Activated CD4-positive, alpha-beta T cell treated with anti-CD3 and anti-CD28 coated beads, Interleukin-2, amount 10 ng/mL, durations not matched to agents 24 days and 14 days (primary cell): ENCODE results near the gene GANAB. TPM values are rescaled to one million over a fixed set of nuclear protein-coding genes. Genes with fewer than 3 reads are reported as not detected.
"Not testable (repeated sequence)": the region's sequence is repeated elsewhere in the genome, so short reads cannot be mapped to it uniquely, and the experiment has no call there.

Experiments
- DNase-seq: peaks from one replicate; pipeline ENCODE4 v3.0.0; 2022
- H3K27ac Mint-ChIP-seq: one replicate; pipeline ENCODE4 v1.8.0; 2022; ENCODE audit warnings: mild to moderate bottlenecking, mixed read lengths
- H3K27me3 Mint-ChIP-seq: one replicate; pipeline ENCODE4 v1.8.0; 2022; ENCODE audit warnings: mixed read lengths
- H3K36me3 Mint-ChIP-seq: one replicate; pipeline ENCODE4 v1.8.0; 2022; ENCODE audit warnings: low read depth, mild to moderate bottlenecking, mixed read lengths
- H3K4me1 Mint-ChIP-seq: one replicate; pipeline ENCODE4 v1.8.0; 2021; ENCODE audit warnings: mixed read lengths
- H3K4me3 Mint-ChIP-seq: one replicate; pipeline ENCODE4 v1.8.0; 2022; ENCODE audit warnings: mild to moderate bottlenecking, moderate library complexity, mixed read lengths
- H3K9me3 Mint-ChIP-seq: one replicate; pipeline ENCODE4 v1.8.0; 2021; ENCODE audit warnings: mixed read lengths
- intact Hi-C: fragments of 100-400 bp; cut with micrococcal nuclease; formaldehyde crosslinking; loops from one replicate; pipeline ENCODE4 v1.15.1; 2023
- total RNA-seq: library from RNA; stranded (reverse); gene quantifications from 2 replicates; pipeline ENCODE4 v1.2.3, GENCODE V29; 2022

Gene GANAB
- total RNA-seq, 1 donor from 2014 or later: 257 TPM

DNA sequence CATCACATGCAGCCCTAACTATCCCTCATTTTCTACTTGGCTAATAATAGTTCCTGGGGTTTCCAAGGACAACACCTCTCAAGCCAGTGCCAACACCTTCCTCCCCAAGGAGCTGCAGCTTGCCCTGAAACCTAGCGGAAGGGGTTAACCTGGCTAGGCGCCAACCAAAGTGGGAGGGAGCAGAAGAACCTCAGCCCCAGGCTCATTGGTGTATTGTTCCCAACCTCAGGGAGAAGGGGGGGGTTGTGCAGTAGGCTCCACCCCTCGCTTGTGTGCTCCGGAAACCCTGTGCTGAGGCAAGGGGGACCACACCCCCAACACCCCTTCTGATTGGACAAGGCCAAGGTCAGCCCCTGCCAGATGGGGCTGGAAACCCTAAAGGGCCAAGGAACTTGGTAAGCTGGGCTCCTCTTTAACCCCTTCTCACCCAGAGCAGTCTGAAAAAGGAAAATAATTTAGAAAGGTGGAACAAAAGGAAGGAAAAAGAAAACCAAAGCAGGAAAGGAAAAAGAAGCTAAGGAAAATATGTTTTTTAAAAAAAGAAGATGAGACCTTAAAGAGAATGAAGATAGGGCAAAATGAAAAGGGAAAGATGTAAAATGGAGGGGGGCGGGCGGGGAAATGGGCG, 47.2 kb downstream of the GANAB start:
- intact Hi-C loops: loop anchor here (1.0 to 10.0 kb wide), 6 partner anchors 8 to 282 kb away; partner anchors contain the start of genes EML3, HNRNPUL2, INTS5 and SLC3A2
- Mint-ChIP-seq H3K4me3 (peak overlapping the region; percentile 95), H3K27me3 (no peaks in the 10 kb centered on the region), H3K27ac (peak overlapping the region; percentile 88), H3K36me3 (peaks cover 83% of the 10 kb centered on the region), H3K9me3 (no peaks in the 10 kb centered on the region), H3K4me1 (peaks cover 53% of the 10 kb centered on the region)
- DNase-seq: peak; percentile 99

GRCh38 chr11:62595124-62595523, 51.3 kb downstream of the GANAB start:
- Mint-ChIP-seq H3K36me3 (peaks cover 80% of the 10 kb centered on the region), H3K27ac (no peak overlapping the region), H3K4me3 (no peak overlapping the region), H3K9me3 (no peaks in the 10 kb centered on the region), H3K27me3 (no peaks in the 10 kb centered on the region), H3K4me1 (peaks cover 58% of the 10 kb centered on the region)
- intact Hi-C loops: loop anchor here (10.0 kb wide), 1 partner anchor 180 kb away; the partner anchor contains the start of gene TAF6L
- peak; percentile 61 for DNase-seq

DNA sequence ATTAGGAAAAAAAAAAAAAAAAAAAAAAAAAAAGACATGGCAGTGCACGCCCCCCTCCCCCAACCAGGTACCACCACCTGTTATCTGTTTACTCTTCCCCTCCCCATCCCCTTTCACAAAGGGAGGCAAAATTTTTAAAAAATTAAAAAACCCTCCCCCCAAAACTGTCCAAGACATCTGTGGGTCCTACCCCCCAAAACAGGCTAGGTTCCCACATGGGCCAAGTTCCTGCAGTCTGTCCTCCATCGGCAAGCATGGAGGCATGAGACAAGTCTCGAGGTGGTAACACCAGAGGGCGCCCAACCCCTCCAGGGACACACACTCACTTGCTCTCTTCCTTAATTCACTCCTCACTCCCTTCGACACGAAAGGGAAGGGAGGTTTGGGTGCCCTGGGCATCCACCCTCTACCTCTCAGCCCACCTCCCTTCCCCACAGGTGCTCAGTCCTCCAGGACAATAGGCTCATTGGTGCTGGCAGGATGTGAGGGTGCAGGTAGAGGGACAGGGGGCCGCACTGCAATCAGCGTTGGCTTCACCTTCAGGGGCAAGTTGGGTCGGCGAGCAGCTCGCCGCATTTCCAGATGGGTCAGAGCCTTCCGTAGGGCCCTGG, 52.9 kb downstream of the GANAB start:
- Mint-ChIP-seq H3K27ac (peak overlapping the region; percentile 99), H3K4me1 (peaks cover 46% of the 10 kb centered on the region), H3K27me3 (no peaks in the 10 kb centered on the region), H3K36me3 (peaks cover 68% of the 10 kb centered on the region), H3K9me3 (no peaks in the 10 kb centered on the region), H3K4me3 (peak overlapping the region; percentile 76)
- intact Hi-C loops: loop anchor here (5.0 to 10.0 kb wide), 4 partner anchors 36 to 239 kb away; partner anchors contain the start of genes STX5, TAF6L and TEX54
- DNase-seq: peak; percentile 94

DNA sequence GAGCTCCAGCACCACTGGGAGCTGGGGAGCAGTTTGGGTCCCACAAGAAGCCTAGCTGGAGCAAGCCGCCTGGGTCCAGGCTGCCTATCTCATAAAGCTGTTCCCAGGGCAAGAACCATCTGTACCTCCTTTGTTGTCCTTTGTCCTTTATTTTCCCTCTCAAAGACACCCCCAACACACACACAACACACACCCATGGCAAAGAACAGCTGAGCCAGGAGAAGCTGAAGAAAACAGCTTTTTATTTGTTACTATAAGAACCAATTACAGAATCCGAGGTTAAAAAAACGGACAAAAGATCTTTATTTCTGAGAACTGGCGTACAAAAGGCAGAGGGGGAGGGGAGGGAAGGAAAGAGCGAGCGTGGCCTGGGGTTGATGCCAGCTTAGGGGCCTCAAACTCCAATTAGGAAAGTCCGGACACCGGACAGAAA, 53.4 kb downstream of the GANAB start:
- peak; percentile 57 for DNase-seq
- peak overlapping the region; percentile 99 for H3K27ac Mint-ChIP-seq
- H3K4me1 Mint-ChIP-seq: peaks cover 41% of the 10 kb centered on the region
- intact Hi-C loops: loop anchor here (5.0 to 10.0 kb wide), 4 partner anchors 36 to 239 kb away; partner anchors contain the start of genes STX5, TAF6L and TEX54
- H3K36me3 Mint-ChIP-seq: peaks cover 66% of the 10 kb centered on the region
- H3K27me3 Mint-ChIP-seq: no peaks in the 10 kb centered on the region
- H3K4me3 Mint-ChIP-seq: peak overlapping the region; percentile 19
- no peaks in the 10 kb centered on the region for H3K9me3 Mint-ChIP-seq

- Mint-ChIP-seq H3K36me3 (peaks cover 62% of the 10 kb centered on the region), H3K9me3 (no peaks in the 10 kb centered on the region), H3K4me1 (peaks cover 40% of the 10 kb centered on the region), H3K4me3 (peak overlapping the region; percentile 100), H3K27me3 (no peaks in the 10 kb centered on the region), H3K27ac (peak overlapping the region; percentile 99)
- intact Hi-C loops: loop anchor here (5.0 to 10.0 kb wide), 4 partner anchors 35 to 240 kb away; partner anchors contain the start of genes STX5, TAF6L and TEX54
- DNase-seq: no peak
These were observed 54.1 kb downstream of the GANAB start for GRCh38 chr11:62592146-62592815.

- peak; percentile 99 for DNase-seq
- Mint-ChIP-seq H3K4me3 (peak within 1 kb of the TSS; percentile 100), H3K27ac (peak within 1 kb of the TSS; percentile 99), H3K36me3 (peaks cover 60% of the 10 kb centered on the region), H3K27me3 (no peaks in the 10 kb centered on the region), H3K4me1 (peaks cover 38% of the 10 kb centered on the region), H3K9me3 (no peaks in the 10 kb centered on the region)
- intact Hi-C loops: loop anchor here (1.0 to 10.0 kb wide), 13 partner anchors 8 to 289 kb away; partner anchors contain the start of genes C11orf98, CSKMT, EML3 and HNRNPUL2
These were observed 54.8 kb downstream of the GANAB start, which contains the start of gene TUT1 for GRCh38 chr11:62591448-62592145. TUT1 (minus strand) TSS chr11:62591523; CDS start chr11:62591485, 38 bp downstream.

DNA sequence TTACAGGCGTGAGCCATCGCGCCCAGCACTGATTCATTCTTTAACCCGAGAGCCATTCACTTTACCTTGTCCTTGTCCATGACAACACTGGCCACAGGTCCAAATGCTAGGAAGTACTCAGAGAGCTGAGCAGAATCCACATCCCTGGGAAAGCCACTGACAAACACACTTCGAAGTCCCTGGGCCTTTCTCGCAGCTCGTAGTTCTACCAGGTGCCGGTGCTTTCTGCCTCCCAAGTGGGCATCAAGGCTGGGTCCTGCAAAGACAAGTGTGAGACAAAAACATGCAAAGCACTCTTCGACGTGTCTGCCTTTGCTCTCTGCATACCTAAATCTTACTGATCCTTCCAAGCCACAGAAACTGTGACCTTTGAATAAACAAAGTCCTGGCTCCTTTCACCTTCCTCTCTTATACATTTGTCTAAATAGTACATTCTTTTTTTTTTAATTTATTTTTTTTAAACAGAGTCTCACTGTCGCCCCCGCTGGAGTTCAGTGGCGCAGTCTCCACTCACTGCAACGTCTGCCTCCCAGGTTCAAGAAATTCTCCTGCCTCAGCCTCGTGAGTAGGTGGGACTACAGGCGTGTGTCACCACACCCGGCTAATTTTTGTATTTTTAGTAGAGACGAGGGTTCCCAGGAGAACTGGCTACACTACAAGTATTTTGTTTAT, 57.3 kb downstream of the GANAB start:
- Mint-ChIP-seq H3K9me3 (no peaks in the 10 kb centered on the region), H3K27ac (no peak overlapping the region), H3K4me3 (peak overlapping the region; percentile 100), H3K4me1 (peaks cover 31% of the 10 kb centered on the region), H3K36me3 (peaks cover 44% of the 10 kb centered on the region), H3K27me3 (no peaks in the 10 kb centered on the region)
- peak; percentile 76 for DNase-seq
- intact Hi-C loops: no loop called here

DNA sequence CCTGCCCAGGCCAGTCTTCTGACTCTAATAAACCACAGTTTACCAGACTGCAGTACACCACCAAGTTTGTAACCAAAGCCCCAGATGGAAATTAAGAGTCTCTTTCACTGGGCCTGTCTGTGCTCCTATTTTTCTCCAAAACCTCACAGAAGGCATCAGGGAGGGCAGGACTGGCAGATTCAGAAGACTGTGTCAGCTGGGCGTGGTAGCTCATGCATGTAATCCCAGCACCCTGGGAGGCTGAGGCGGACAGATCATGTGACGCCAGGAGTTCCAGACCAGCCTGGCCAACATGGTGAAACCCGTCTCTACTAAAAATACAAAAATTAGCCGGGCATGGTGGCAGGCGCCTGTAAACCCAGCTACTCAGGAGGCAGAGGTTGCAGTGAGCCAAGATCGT, 61.1 kb downstream of the GANAB start:
- DNase-seq, H3K27ac Mint-ChIP-seq, H3K4me3 Mint-ChIP-seq, H3K9me3 Mint-ChIP-seq, H3K4me1 Mint-ChIP-seq, H3K27me3 Mint-ChIP-seq, intact Hi-C loops: not testable (repeated sequence)
- H3K36me3 Mint-ChIP-seq: peaks cover 35% of the 10 kb centered on the region

- H3K27ac Mint-ChIP-seq, intact Hi-C loops, H3K9me3 Mint-ChIP-seq, H3K4me1 Mint-ChIP-seq, H3K27me3 Mint-ChIP-seq, H3K4me3 Mint-ChIP-seq, DNase-seq: not testable (repeated sequence)
- H3K36me3 Mint-ChIP-seq: peaks cover 32% of the 10 kb centered on the region
These were observed 64.7 kb downstream of the GANAB start for GRCh38 chr11:62581735-62582134.

- H3K4me3 Mint-ChIP-seq: no peak overlapping the region
These were observed 65.3 kb downstream of the GANAB start for GRCh38 chr11:62580959-62581715.

GRCh38 chr11:62579252-62579651, 67.2 kb downstream of the GANAB start:
- H3K36me3 Mint-ChIP-seq: peaks cover 40% of the 10 kb centered on the region
- no peaks in the 10 kb centered on the region for H3K9me3 Mint-ChIP-seq
- intact Hi-C loops: no loop called here
- peaks cover 14% of the 10 kb centered on the region for H3K4me1 Mint-ChIP-seq
- no peak overlapping the region for H3K27ac Mint-ChIP-seq
- H3K27me3 Mint-ChIP-seq: no peaks in the 10 kb centered on the region
- H3K4me3 Mint-ChIP-seq: no peak overlapping the region
- no peak for DNase-seq

More at GRCh38 chr11:62580959-62581715, 65.3 kb downstream of the GANAB start:
- DNase-seq: no peak
- Mint-ChIP-seq H3K4me1 (peaks cover 4% of the 10 kb centered on the region), H3K36me3 (peaks cover 33% of the 10 kb centered on the region), H3K27ac (no peak overlapping the region), H3K9me3 (no peaks in the 10 kb centered on the region), H3K27me3 (no peaks in the 10 kb centered on the region)
- intact Hi-C loops: no loop called here

DNA sequence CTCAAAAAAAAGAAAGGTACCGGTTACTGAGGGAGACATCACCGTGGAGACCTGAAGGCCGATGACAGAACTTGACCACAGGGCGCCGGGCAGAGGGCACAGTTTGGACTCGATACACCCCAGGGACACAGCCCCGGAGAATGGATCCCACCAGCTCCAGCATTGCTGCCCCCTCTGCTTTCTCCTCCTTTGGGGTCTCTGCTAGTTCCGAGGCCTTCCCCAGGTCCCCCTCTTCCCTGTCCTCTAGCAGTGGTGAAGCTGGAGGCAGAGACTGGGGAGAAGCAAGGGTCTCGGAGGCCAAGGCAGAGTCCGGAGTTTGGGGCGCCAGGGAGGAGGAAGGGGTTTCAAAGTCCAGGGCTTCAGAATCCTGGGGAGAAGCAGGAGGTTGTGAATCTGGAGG, 67.9 kb downstream of the GANAB start:
- Mint-ChIP-seq H3K9me3 (no peaks in the 10 kb centered on the region), H3K4me3 (no peak overlapping the region), H3K4me1 (peaks cover 14% of the 10 kb centered on the region), H3K27ac (no peak overlapping the region), H3K36me3 (peaks cover 42% of the 10 kb centered on the region), H3K27me3 (no peaks in the 10 kb centered on the region)
- intact Hi-C loops: no loop called here
- DNase-seq: no peak
